GM12878 (cell line): Measurements from ENCODE around the gene SLC12A7. TPM values are rescaled to one million over a fixed set of nuclear protein-coding genes. Genes with fewer than 3 reads are reported as not detected.

Experiments
- ATAC-seq: fragments of 200-7000 bp; cut with Tn5 transposase; 3 replicates; pipeline ENCODE4 v1.9.1; 2020; ENCODE audit warnings: mild to moderate bottlenecking, moderate library complexity
- BruUV-seq: library from RNA; stranded (reverse); fragments of 400-500 nt; replicated peaks from 2 replicates; lab custom pipeline; 2021; lab: Mats Ljungman, UMichigan
- CTCF ChIA-PET: fragments of 300-600 bp; sonication (Branson Sonifier 250); formaldehyde crosslinking; extraction: SDS; loops from one replicate; lab custom pipeline; 2021; ENCODE audit warnings: inconsistent platforms; lab: Yijun Ruan, JAX
- POLR2A ChIA-PET: fragments of 350-600 bp; formaldehyde crosslinking; extraction: SDS; loops from one replicate; lab custom pipeline; 2021; ENCODE audit warnings: inconsistent platforms; lab: Charles Lee
- RAD21 ChIA-PET: fragments of 300-600 bp; sonication (Branson Sonifier 250); formaldehyde crosslinking; loops from one replicate; lab custom pipeline; 2023; ENCODE audit warnings: antibody characterized with exemption; ENCODE audit not compliant: unreplicated experiment; lab: Charles Lee
- SMC1A ChIA-PET: fragments of 300-600 bp; sonication (Branson Sonifier 250); formaldehyde crosslinking; loops from one replicate; lab custom pipeline; 2023; ENCODE audit not compliant: unreplicated experiment, uncharacterized antibody; lab: Charles Lee
- DNase-seq: peaks from one replicate; pipeline ENCODE4 v3.0.0-alpha.2; 2011; ENCODE audit warnings: low read depth, low spot score
- FAIRE-seq: peaks from 3 replicates; lab custom pipeline; 2011; peaks lifted over from hg19 to GRCh38; lab: Jason Lieb, UNC
- H2AFZ ChIP-seq: 2 replicates; pipeline ENCODE4 v1.6.0; 2011; ENCODE audit warnings: low read depth, low read length, control low read depth; ENCODE audit not compliant: control insufficient read depth
- H3K27ac ChIP-seq: 2 replicates; pipeline ENCODE4 v1.5.1; 2011; ENCODE audit warnings: control low read depth; ENCODE audit not compliant: control insufficient read depth, insufficient read depth
- H3K27me3 ChIP-seq, 2 experiments: replicated peaks in 1 of 2; 2 replicates each; pipeline versions ENCODE4 v1.6.0 to v1.6.1; 2011; ENCODE audit warnings: low read length in 1 of 2; ENCODE audit not compliant: control insufficient read depth in 2 of 2, insufficient read depth in 2 of 2
- H3K36me3 ChIP-seq, 2 experiments: 2 replicates each; pipeline ENCODE4 v1.5.1; 2011; ENCODE audit warnings: low read length in 1 of 2; ENCODE audit not compliant: control insufficient read depth in 2 of 2, insufficient read depth in 2 of 2
- H3K4me1 ChIP-seq: 2 replicates; pipeline ENCODE4 v1.6.1; 2011; ENCODE audit warnings: mild to moderate bottlenecking, low read length, moderate library complexity, mixed read lengths; ENCODE audit not compliant: control insufficient read depth, insufficient read depth
- H3K4me2 ChIP-seq: 2 replicates; pipeline ENCODE4 v1.6.0; 2011; ENCODE audit warnings: control low read depth; ENCODE audit not compliant: control insufficient read depth, insufficient read depth
- H3K4me3 ChIP-seq: fragments of 200-600 bp; sonication (generic); 2 replicates; pipeline ENCODE4 v1.5.1; 2016
- H3K79me2 ChIP-seq: 2 replicates; pipeline ENCODE4 v1.6.0; 2011; ENCODE audit warnings: low read length; ENCODE audit not compliant: control insufficient read depth, insufficient read depth
- H3K9ac ChIP-seq: 2 replicates; pipeline ENCODE4 v1.8.0; 2011; ENCODE audit warnings: low read length, control low read depth, mixed read lengths; ENCODE audit not compliant: control insufficient read depth, insufficient read depth
- H3K9me3 ChIP-seq: replicated peaks from 3 replicates; pipeline ENCODE4 v1.5.1; 2011; ENCODE audit warnings: mild to moderate bottlenecking, low read length; ENCODE audit not compliant: control insufficient read depth, insufficient read depth
- H4K20me1 ChIP-seq: 2 replicates; pipeline ENCODE4 v1.6.0; 2011; ENCODE audit not compliant: control insufficient read depth, insufficient read depth
- GATAD2B ChIP-seq: fragments of 450-650 bp; conservative IDR thresholded peaks from 2 replicates; pipeline ENCODE4 v1.6.1; 2017; ENCODE audit warnings: low read depth, mild to moderate bottlenecking, moderate library complexity
- HDAC6 ChIP-seq: fragments of 200-600 bp; sonication (generic); IDR thresholded peaks from one replicate; pipeline ENCODE4 v1.8.0; 2017; ENCODE audit warnings: antibody characterized with exemption; ENCODE audit not compliant: unreplicated experiment
- IRF4 ChIP-seq: IDR thresholded peaks from 2 replicates; pipeline ENCODE4 v1.6.1; 2011; ENCODE audit warnings: low read depth, low read length
- MEF2B ChIP-seq: fragments of 450-650 bp; IDR thresholded peaks from 2 replicates; pipeline ENCODE4 v1.6.1; 2018; ENCODE audit warnings: mild to moderate bottlenecking, moderate library complexity; ENCODE audit not compliant: partially characterized antibody, poor library complexity, severe bottlenecking
- NFYB ChIP-seq: IDR thresholded peaks from 2 replicates; pipeline ENCODE4 v1.6.1; 2011; ENCODE audit warnings: low read depth, mild to moderate bottlenecking, low read length, improper control_type of control experiment, moderate library complexity; ENCODE audit not compliant: insufficient read depth
- SIX5 ChIP-seq: IDR thresholded peaks from 2 replicates; pipeline ENCODE4 v1.6.1; 2011; ENCODE audit warnings: mild to moderate bottlenecking, low read depth, low read length, moderate library complexity; ENCODE audit not compliant: severe bottlenecking
- SREBF2 ChIP-seq: IDR thresholded peaks from 2 replicates; pipeline ENCODE4 v1.6.1; 2012; ENCODE audit warnings: mild to moderate bottlenecking, low read length
- SUPT20H ChIP-seq: IDR thresholded peaks from 2 replicates; pipeline ENCODE4 v1.6.1; 2011; ENCODE audit warnings: low read depth, mild to moderate bottlenecking, low read length, moderate library complexity, borderline replicate concordance; ENCODE audit not compliant: control insufficient read depth
- TCF12 ChIP-seq: IDR thresholded peaks from 2 replicates; pipeline ENCODE4 v1.6.1; 2011; ENCODE audit warnings: low read depth, mild to moderate bottlenecking, low read length
- ZNF217 ChIP-seq: fragments of 450-650 bp; IDR thresholded peaks from 2 replicates; pipeline ENCODE4 v1.6.1; 2017; ENCODE audit warnings: antibody characterized with exemption, mild to moderate bottlenecking
- WGBS: methylation state at CpG from one replicate; pipeline ENCODE4 v1.1.6; 2016; ENCODE audit warnings: low lambda C conversion rate; ENCODE audit not compliant: insufficient replicate concordance, insufficient coverage; ENCODE audit errors: missing lambda C conversion rate; 5-methylcytosine and 5-hydroxymethylcytosine counted together
- in situ Hi-C: fragments of 300-500 bp; cut with MboI; formaldehyde crosslinking; loops from 9 replicates; pipeline ENCODE4 v1.14.3; 2018; ENCODE audit warnings: mixed read lengths
- intact Hi-C: fragments of 100-400 bp; cut with micrococcal nuclease; formaldehyde crosslinking; loops from one replicate; pipeline ENCODE4 v1.14.2; 2022; ENCODE audit not compliant: unreplicated experiment
- polyA plus RNA-seq, 11 experiments: library from polyadenylated mRNA; depleted of rRNA in 4 of 11; unstranded in 6 of 11; stranded (reverse) in 5 of 11; fragments of >200 nt; fragmentation: Nextera tagmentation in 4 of 11; fragmentation: Illumina TruSeq in 1 of 11; extraction: Ambion mirVana in 4 of 11; extraction: Trizol in 1 of 11; gene quantifications; 1 replicate in 1 of 11; 2 replicates in 10 of 11; pipeline versions ENCODE4 v1.2.1 to v1.2.3, GENCODE V29; 2011 to 2016; ENCODE audit warnings: inconsistent platforms in 2 of 11, missing spikeins in 2 of 11, low read depth in 1 of 11
- total RNA-seq, 4 experiments: library from RNA; depleted of rRNA in 3 of 4; stranded (reverse); fragments of >200 nt in 3 of 4; fragmentation: Illumina TruSeq in 1 of 4; extraction: Trizol in 1 of 4; gene quantifications; 2 replicates each; pipeline versions ENCODE4 v1.2.1 to v1.2.3, GENCODE V29; 2013 to 2021
- TF ChIP-seq, protein P1 (sequence below): IDR thresholded peaks from 2 replicates; pipeline ENCODE4 v1.6.1; 2012; ENCODE audit warnings: low read depth, low read length, improper control_type of control experiment
- TF ChIP-seq, protein P2 (sequence below): fragments of 450-650 bp; IDR thresholded peaks from 2 replicates; pipeline ENCODE4 v1.6.1; 2017; ENCODE audit warnings: mild to moderate bottlenecking

The SLC12A7 gene
- total and polyA plus RNA-seq, 10 of the 15 experiments (the other 5 are each of a cell fraction or from before 2014, with no cell fraction given) = 0.10 to 10.0 (median 2.9) TPM

DNA sequence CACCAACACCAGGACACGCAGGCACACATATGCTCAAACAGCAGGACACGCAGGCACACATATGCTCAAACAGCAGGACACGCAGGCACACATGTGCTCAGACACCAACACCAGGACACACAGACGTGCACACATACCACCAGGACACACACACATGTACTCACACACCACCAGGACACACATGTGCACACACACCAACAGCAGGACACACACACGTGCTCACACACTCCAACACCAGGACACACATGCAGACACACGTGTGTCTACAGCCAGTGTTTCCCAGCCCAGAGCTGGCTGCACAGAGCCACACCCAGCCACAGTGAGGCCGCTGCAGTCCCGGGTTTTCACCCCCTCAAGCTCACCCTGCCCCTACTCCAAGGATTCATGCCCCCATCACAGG lies 25.0 kb upstream of the SLC12A7 start:
- in situ Hi-C loops (no loop called here), intact Hi-C loops (no loop called here)
- Histone ChIP-seq H3K27ac (no peak overlapping the region), H3K27me3 (no peaks in the 10 kb centered on the region), H2AFZ (no peak overlapping the region), H4K20me1 (no peaks in the 10 kb centered on the region), H3K4me1 (peaks cover 29% of the 10 kb centered on the region), H3K79me2 (no peaks in the 10 kb centered on the region), H3K4me3 (no peak overlapping the region), H3K4me2 (no peak overlapping the region), H3K9ac (no peak overlapping the region), H3K9me3 (no peaks in the 10 kb centered on the region), H3K36me3 (no peaks in the 10 kb centered on the region)
- ATAC-seq = no peak
- SMC1A ChIA-PET = no interaction called here
- CTCF ChIA-PET = interaction anchor here (5.4 kb wide), 1 partner anchor 214 kb away, joined by 61 read pairs; no protein-coding TSS in a partner anchor
- 62% methylated on average over 7 of the region's 8 CpGs for WGBS
- DNase-seq = no peak
- TF ChIP-seq MEF2B = no peak
- TF ChIP-seq HDAC6 = no peak
- TF ChIP-seq GATAD2B = no peak
- TF ChIP-seq NFYB = no peak
- no peak for TF ChIP-seq SREBF2
- no peak for TF ChIP-seq TCF12
- TF ChIP-seq, protein P1, sequence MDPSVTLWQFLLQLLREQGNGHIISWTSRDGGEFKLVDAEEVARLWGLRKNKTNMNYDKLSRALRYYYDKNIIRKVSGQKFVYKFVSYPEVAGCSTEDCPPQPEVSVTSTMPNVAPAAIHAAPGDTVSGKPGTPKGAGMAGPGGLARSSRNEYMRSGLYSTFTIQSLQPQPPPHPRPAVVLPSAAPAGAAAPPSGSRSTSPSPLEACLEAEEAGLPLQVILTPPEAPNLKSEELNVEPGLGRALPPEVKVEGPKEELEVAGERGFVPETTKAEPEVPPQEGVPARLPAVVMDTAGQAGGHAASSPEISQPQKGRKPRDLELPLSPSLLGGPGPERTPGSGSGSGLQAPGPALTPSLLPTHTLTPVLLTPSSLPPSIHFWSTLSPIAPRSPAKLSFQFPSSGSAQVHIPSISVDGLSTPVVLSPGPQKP = no peak
- TF ChIP-seq IRF4 = no peak
- no peak for TF ChIP-seq SIX5
- TF ChIP-seq ZNF217 = no peak
- TF ChIP-seq, protein P2, sequence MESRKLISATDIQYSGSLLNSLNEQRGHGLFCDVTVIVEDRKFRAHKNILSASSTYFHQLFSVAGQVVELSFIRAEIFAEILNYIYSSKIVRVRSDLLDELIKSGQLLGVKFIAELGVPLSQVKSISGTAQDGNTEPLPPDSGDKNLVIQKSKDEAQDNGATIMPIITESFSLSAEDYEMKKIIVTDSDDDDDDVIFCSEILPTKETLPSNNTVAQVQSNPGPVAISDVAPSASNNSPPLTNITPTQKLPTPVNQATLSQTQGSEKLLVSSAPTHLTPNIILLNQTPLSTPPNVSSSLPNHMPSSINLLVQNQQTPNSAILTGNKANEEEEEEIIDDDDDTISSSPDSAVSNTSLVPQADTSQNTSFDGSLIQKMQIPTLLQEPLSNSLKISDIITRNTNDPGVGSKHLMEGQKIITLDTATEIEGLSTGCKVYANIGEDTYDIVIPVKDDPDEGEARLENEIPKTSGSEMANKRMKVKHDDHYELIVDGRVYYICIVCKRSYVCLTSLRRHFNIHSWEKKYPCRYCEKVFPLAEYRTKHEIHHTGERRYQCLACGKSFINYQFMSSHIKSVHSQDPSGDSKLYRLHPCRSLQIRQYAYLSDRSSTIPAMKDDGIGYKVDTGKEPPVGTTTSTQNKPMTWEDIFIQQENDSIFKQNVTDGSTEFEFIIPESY = no peak
- no peak for TF ChIP-seq SUPT20H
- no TSS peak for BruUV-seq
- no peak for FAIRE-seq
- POLR2A ChIA-PET = no interaction called here
- RAD21 ChIA-PET = interaction anchor here (1.6 kb wide), 1 partner anchor 31 kb away, joined by 5 read pairs; no protein-coding TSS in a partner anchor
